Measurements from ENCODE around the gene CLIC4.
"Not testable (repeated sequence)": the region's sequence is repeated elsewhere in the genome, so short reads cannot be mapped to it uniquely, and the experiment has no call there.

DNA sequence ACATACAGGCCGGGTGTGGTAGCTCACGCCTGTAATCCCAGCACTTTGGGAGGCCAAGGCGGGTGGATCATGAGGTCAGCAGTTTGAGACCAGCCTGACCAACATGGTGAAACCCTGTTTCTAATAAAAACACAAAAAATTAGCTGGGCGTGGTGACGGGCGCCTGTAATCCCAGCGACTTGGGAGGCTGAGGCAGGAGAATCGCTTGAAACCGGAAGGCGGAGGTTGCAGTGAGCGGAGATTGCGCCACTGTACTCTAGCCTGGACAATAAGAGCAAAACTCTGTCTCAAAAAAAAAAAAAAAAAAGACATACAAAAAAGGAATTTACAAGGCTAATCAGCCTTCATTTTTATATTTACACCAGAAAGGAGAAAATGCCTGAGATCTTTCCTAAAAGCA lies 78.2 kb downstream of the CLIC4 start:
- TF ChIP-seq, protein P1, sequence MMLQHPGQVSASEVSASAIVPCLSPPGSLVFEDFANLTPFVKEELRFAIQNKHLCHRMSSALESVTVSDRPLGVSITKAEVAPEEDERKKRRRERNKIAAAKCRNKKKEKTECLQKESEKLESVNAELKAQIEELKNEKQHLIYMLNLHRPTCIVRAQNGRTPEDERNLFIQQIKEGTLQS (IDR thresholded peaks at IDR 0.05), result not testable (repeated sequence)
- TF ChIP-seq, protein P1 (CRISPR knock-in tag; conservative IDR thresholded peaks at IDR 0.05), result not testable (repeated sequence)
- not testable (repeated sequence) for TF ChIP-seq JUNB (CRISPR knock-in tag; conservative IDR thresholded peaks at IDR 0.05); SMARCC2 (IDR thresholded peaks at IDR 0.05; ENCODE audit: low read depth); POLR2A (conservative IDR thresholded peaks at IDR 0.05); PHF20 (IDR thresholded peaks at IDR 0.05; ENCODE audit: partially characterized antibody); KLF6 (CRISPR knock-in tag; IDR thresholded peaks at IDR 0.05; ENCODE audit: borderline replicate concordance)
- TF ChIP-seq, protein P2, sequence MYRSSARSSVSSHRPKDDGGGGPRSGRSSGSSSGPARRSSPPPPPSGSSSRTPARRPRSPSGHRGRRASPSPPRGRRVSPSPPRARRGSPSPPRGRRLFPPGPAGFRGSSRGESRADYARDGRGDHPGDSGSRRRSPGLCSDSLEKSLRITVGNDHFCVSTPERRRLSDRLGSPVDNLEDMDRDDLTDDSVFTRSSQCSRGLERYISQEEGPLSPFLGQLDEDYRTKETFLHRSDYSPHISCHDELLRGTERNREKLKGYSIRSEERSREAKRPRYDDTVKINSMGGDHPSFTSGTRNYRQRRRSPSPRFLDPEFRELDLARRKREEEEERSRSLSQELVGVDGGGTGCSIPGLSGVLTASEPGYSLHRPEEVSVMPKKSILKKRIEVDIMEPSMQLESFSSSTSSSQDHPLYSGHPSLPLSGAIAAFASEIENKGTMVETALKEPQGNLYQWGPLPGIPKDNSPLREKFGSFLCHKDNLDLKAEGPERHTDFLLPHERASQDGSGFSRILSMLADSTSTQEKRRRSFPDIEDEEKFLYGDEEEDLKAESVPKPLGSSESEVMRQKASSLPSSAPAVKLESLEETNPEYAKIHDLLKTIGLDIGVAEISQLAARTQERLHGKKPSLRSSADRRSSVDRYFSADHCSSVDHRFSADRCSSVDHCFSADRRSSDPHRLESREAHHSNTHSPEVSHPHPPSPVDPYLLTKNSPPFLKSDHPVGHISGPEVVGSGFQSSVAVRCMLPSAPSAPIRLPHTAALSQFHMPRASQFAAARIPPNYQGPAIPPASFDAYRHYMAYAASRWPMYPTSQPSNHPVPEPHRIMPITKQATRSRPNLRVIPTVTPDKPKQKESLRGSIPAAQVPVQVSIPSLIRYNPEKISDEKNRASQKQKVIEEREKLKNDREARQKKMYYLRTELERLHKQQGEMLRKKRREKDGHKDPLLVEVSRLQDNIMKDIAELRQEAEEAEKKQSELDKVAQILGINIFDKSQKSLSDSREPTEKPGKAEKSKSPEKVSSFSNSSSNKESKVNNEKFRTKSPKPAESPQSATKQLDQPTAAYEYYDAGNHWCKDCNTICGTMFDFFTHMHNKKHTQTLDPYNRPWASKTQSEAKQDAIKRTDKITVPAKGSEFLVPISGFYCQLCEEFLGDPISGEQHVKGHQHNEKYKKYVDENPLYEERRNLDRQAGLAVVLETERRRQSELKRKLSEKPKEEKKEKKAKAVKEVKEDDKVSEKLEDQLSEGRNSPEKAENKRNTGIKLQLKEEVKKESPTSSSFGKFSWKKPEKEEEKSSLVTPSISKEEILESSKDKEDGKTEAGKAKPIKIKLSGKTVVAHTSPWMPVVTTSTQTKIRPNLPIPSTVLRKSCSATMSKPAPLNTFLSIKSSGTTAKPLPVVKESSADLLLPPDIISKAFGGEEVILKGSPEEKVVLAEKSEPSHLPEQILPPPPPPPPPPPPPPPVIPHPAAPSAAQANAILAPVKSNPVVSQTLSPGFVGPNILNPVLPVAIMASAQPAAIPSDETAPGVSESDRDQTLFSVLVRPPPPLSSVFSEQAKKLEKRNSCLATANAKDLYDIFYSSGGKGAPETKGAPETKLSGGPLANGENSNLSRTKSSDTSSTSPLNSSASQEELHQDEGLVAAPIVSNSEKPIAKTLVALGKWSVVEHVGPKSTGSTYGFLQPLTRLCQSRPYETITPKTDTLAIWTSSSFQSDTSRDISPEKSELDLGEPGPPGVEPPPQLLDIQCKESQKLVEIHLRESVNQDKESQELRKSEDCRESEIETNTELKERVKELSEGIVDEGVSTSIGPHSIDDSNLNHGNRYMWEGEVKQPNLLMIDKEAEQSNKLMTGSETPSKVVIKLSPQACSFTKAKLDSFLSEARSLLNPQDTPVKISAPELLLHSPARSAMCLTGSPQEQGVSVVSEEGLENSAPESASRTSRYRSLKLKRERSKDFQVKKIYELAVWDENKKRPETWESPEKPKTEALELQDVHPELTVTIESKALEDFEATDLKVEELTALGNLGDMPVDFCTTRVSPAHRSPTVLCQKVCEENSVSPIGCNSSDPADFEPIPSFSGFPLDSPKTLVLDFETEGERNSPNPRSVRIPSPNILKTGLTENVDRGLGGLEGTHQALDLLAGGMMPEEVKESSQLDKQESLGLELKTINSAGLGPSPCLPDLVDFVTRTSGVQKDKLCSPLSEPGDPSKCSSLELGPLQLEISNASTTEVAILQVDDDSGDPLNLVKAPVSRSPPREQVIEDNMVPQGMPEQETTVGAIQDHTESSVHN (IDR thresholded peaks at IDR 0.05; ENCODE audit: borderline replicate concordance in 1 of 2, low read depth in 1 of 2), result not testable (repeated sequence)
- TF ChIP-seq, protein P3, sequence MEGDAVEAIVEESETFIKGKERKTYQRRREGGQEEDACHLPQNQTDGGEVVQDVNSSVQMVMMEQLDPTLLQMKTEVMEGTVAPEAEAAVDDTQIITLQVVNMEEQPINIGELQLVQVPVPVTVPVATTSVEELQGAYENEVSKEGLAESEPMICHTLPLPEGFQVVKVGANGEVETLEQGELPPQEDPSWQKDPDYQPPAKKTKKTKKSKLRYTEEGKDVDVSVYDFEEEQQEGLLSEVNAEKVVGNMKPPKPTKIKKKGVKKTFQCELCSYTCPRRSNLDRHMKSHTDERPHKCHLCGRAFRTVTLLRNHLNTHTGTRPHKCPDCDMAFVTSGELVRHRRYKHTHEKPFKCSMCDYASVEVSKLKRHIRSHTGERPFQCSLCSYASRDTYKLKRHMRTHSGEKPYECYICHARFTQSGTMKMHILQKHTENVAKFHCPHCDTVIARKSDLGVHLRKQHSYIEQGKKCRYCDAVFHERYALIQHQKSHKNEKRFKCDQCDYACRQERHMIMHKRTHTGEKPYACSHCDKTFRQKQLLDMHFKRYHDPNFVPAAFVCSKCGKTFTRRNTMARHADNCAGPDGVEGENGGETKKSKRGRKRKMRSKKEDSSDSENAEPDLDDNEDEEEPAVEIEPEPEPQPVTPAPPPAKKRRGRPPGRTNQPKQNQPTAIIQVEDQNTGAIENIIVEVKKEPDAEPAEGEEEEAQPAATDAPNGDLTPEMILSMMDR (IDR thresholded peaks at IDR 0.05 in 2 of 3, conservative IDR thresholded peaks at IDR 0.05 in 1 of 3; ENCODE audit: insufficient read depth in 2 of 3, low read depth in 1 of 3, low read length in 3 of 3), result not testable (repeated sequence)
- TF ChIP-seq, protein P4, sequence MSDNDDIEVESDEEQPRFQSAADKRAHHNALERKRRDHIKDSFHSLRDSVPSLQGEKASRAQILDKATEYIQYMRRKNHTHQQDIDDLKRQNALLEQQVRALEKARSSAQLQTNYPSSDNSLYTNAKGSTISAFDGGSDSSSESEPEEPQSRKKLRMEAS (CRISPR knock-in tag; IDR thresholded peaks at IDR 0.05), result not testable (repeated sequence)
- TF ChIP-seq, protein P5, sequence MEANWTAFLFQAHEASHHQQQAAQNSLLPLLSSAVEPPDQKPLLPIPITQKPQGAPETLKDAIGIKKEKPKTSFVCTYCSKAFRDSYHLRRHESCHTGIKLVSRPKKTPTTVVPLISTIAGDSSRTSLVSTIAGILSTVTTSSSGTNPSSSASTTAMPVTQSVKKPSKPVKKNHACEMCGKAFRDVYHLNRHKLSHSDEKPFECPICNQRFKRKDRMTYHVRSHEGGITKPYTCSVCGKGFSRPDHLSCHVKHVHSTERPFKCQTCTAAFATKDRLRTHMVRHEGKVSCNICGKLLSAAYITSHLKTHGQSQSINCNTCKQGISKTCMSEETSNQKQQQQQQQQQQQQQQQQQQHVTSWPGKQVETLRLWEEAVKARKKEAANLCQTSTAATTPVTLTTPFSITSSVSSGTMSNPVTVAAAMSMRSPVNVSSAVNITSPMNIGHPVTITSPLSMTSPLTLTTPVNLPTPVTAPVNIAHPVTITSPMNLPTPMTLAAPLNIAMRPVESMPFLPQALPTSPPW (CRISPR knock-in tag; IDR thresholded peaks at IDR 0.05), result not testable (repeated sequence)
- TF ChIP-seq, protein P6, sequence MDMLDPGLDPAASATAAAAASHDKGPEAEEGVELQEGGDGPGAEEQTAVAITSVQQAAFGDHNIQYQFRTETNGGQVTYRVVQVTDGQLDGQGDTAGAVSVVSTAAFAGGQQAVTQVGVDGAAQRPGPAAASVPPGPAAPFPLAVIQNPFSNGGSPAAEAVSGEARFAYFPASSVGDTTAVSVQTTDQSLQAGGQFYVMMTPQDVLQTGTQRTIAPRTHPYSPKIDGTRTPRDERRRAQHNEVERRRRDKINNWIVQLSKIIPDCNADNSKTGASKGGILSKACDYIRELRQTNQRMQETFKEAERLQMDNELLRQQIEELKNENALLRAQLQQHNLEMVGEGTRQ (CRISPR knock-in tag; IDR thresholded peaks at IDR 0.05), result not testable (repeated sequence)
- TF ChIP-seq, protein P7, sequence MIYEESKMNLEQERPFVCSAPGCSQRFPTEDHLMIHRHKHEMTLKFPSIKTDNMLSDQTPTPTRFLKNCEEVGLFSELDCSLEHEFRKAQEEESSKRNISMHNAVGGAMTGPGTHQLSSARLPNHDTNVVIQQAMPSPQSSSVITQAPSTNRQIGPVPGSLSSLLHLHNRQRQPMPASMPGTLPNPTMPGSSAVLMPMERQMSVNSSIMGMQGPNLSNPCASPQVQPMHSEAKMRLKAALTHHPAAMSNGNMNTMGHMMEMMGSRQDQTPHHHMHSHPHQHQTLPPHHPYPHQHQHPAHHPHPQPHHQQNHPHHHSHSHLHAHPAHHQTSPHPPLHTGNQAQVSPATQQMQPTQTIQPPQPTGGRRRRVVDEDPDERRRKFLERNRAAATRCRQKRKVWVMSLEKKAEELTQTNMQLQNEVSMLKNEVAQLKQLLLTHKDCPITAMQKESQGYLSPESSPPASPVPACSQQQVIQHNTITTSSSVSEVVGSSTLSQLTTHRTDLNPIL (CRISPR knock-in tag; IDR thresholded peaks at IDR 0.05), result not testable (repeated sequence)

Data from K562 (cell line).